Activated T-cell treated with anti-CD3 and anti-CD28 coated beads, Interleukin-2, amount 50 U/mL, for 4 hours (primary cell): Measurements from ENCODE around the gene RBM24. TPM values are rescaled to one million over a fixed set of nuclear protein-coding genes. Genes with fewer than 3 reads are reported as not detected.
"Not testable (repeated sequence)": the region's sequence is repeated elsewhere in the genome, so short reads cannot be mapped to it uniquely, and the experiment has no call there.

Experiments used
- ATAC-seq, 2 donors: fragments of 200-7000 bp; cut with Tn5 transposase; one replicate each; pipeline ENCODE4 v1.10.0; 2021
- DNase-seq: peaks from one replicate; pipeline ENCODE4 v3.0.0-alpha.2; 2020
- H3K27me3 Mint-ChIP-seq: one replicate; pipeline ENCODE4 v1.8.0; 2021; ENCODE audit warnings: low read depth, mixed read lengths
- H3K36me3 Mint-ChIP-seq: one replicate; pipeline ENCODE4 v1.8.0; 2022; ENCODE audit warnings: mixed read lengths; ENCODE audit not compliant: insufficient read depth
- H3K4me1 Mint-ChIP-seq: one replicate; pipeline ENCODE4 v1.8.0; 2021; ENCODE audit warnings: low read depth, mixed read lengths
- H3K4me3 Mint-ChIP-seq: one replicate; pipeline ENCODE4 v1.8.0; 2021; ENCODE audit warnings: mild to moderate bottlenecking, moderate library complexity, mixed read lengths
- H3K9me3 Mint-ChIP-seq: one replicate; pipeline ENCODE4 v1.8.0; 2021; ENCODE audit warnings: mixed read lengths
- total RNA-seq, 3 donors: library from RNA; stranded (reverse); gene quantifications; one replicate each; pipeline ENCODE4 v1.2.1, GENCODE V29; 2021

Gene RBM24
- total RNA-seq, 3 donors from 2014 or later = not detected

- Mint-ChIP-seq H3K4me1 (no peaks in the 10 kb centered on the region), H3K27me3 (peaks cover 16% of the 10 kb centered on the region), H3K36me3 (no peaks in the 10 kb centered on the region), H3K9me3 (no peaks in the 10 kb centered on the region), H3K4me3 (no peak overlapping the region)
- DNase-seq (no peak), ATAC-seq (no peak)
These were observed 19.5 kb downstream of the RBM24 start for GRCh38 chr6:17300637-17301036.

DNA sequence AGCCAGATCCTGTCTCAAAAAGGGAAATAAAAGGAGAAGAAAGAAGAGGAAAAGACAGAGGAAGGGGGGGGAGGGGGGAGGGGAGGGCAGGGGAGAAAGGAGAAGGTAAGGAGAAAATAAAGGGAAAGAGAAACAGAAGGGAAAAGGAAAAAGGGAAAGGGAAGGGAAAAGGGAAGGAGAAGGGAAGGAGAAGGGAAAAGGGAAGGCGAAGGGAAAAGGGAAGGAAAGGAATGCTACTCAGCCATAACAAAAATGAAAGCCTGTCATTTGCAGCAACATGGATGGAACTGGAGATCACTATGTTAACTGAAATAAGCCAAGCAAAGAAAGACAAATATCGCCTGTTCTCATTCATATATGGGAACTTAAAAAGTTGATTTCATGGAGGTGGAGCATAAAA lies 22.3 kb downstream of the RBM24 start:
- Mint-ChIP-seq H3K36me3 (no peaks in the 10 kb centered on the region), H3K4me3 (no peak overlapping the region), H3K4me1 (no peaks in the 10 kb centered on the region), H3K27me3 (peaks cover 10% of the 10 kb centered on the region), H3K9me3 (no peaks in the 10 kb centered on the region)
- ATAC-seq (no peak), DNase-seq (no peak)

DNA sequence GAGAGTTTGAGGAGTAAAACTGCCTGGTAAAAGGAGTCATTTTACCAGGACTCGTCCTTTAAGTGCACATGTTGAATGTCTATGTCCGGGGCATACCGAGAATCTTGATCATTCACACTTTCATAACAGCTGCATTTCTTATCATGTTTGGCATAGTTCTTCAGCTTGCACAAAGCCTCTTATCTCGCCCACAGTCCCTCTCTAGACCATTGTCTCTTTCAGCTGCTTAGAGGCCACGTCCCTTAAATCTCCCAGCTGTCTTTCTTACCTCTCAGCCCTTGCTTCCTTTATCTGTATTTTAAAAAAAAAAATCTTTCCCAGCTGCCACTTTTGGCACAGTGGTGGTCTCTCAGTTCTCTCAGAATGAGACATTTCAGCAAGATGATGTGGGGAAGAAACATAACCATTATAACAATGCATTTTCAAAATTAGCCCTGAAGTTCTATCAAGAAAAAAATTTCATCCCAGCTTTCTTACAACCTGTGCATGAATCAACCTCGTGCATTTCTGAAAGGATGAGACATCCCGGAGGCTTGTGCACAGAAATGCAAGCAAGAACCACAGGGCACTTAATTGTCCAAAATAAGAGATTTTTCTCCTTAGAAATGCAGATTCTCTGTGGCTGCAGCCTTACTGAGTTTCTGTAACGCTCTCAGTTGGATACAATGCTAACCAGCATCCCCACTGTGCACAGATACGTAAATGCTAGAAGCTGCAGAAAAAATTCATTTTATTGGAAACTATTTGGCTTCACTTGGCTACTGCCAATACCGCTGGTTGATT lies 24.2 kb downstream of the RBM24 start:
- Mint-ChIP-seq H3K9me3 (no peaks in the 10 kb centered on the region), H3K36me3 (no peaks in the 10 kb centered on the region), H3K4me1 (no peaks in the 10 kb centered on the region), H3K4me3 (no peak overlapping the region), H3K27me3 (peaks cover 8% of the 10 kb centered on the region)
- ATAC-seq (no peak), DNase-seq (no peak)

DNA sequence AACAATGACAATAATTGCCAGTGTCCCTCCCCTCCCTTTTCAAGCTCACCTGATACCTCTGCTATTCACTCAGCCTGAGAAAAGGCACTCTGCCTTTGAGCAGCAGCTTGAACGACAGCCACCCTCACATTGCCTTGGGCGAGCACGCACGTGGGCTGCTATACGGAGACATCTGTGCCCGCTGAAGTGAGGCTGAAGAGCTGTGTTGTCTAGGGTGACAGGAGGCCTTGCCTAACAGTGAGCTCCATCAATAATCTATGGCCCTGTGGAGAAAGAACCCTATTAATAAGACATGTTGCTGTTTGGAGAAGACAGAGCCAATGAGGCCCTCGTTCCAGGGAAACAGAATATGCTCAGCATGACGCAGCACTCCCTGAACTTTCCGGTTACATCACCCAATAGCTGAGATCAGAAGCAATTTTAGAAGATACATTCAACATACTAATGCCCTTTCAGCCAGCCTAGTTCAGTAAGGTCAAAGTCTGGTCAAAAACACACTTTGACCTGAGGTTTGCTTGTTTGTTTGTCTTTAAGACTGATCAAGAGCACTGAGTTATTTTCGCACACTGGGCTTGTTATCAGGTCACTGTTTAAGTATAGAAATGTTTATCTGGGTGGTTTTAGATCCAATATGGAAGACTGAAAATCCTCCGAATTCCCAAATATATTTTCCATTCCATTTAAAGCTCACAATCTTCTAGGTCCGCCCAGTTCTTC lies 30.6 kb downstream of the RBM24 start:
- no peak overlapping the region for H3K4me3 Mint-ChIP-seq
- peaks cover 2% of the 10 kb centered on the region for H3K27me3 Mint-ChIP-seq
- H3K4me1 Mint-ChIP-seq = no peaks in the 10 kb centered on the region
- no peaks in the 10 kb centered on the region for H3K36me3 Mint-ChIP-seq
- H3K9me3 Mint-ChIP-seq = peaks cover 5% of the 10 kb centered on the region
- DNase-seq (no peak), ATAC-seq (no peak)

DNA sequence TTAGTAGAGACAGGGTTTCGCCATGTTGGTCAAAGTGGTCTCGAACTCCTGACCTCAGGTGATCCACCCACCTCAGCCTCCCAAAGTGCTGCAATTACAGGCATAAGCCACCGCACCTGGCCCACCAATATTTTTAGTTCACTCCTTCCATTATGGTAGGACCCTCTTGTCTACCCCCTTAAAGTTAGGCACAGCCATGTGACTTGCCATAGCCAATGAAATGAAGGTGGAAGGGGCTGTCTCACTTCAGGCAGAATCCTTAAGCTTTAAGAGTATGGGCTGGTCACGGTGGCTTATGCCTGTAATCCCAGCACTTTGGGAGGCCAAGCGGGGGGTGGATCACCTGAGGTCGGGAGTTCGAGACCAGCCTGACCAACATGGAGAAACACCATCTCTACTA lies 32.1 kb downstream of the RBM24 start:
- not testable (repeated sequence) for ATAC-seq, H3K4me1 Mint-ChIP-seq, H3K9me3 Mint-ChIP-seq, DNase-seq, H3K36me3 Mint-ChIP-seq, H3K4me3 Mint-ChIP-seq, H3K27me3 Mint-ChIP-seq

GRCh38 chr6:17313971-17314370 lies 32.8 kb downstream of the RBM24 start:
- Mint-ChIP-seq H3K36me3 (no peaks in the 10 kb centered on the region), H3K4me1 (no peaks in the 10 kb centered on the region), H3K27me3 (peaks cover 2% of the 10 kb centered on the region), H3K4me3 (no peak overlapping the region), H3K9me3 (peaks cover 5% of the 10 kb centered on the region)
- DNase-seq (no peak), ATAC-seq (no peak)

GRCh38 chr6:17315262-17315661 lies 34.1 kb downstream of the RBM24 start:
- DNase-seq = no peak

GRCh38 chr6:17318435-17319165 lies 37.4 kb downstream of the RBM24 start:
- DNase-seq = no peak
- ATAC-seq = no peak
- no peaks in the 10 kb centered on the region for H3K4me1 Mint-ChIP-seq
- no peak overlapping the region for H3K4me3 Mint-ChIP-seq
- H3K9me3 Mint-ChIP-seq = peaks cover 5% of the 10 kb centered on the region
- H3K36me3 Mint-ChIP-seq = no peaks in the 10 kb centered on the region
- peaks cover 2% of the 10 kb centered on the region for H3K27me3 Mint-ChIP-seq

More at GRCh38 chr6:17315262-17315661, 34.1 kb downstream of the RBM24 start:
- Mint-ChIP-seq H3K4me1 (no peaks in the 10 kb centered on the region), H3K9me3 (peaks cover 5% of the 10 kb centered on the region), H3K36me3 (no peaks in the 10 kb centered on the region), H3K27me3 (peaks cover 2% of the 10 kb centered on the region), H3K4me3 (no peak overlapping the region)
- ATAC-seq = no peak

- not testable (repeated sequence) for H3K27me3 Mint-ChIP-seq, ATAC-seq, DNase-seq
These were observed 39.1 kb downstream of the RBM24 start for GRCh38 chr6:17320266-17320665.

DNA sequence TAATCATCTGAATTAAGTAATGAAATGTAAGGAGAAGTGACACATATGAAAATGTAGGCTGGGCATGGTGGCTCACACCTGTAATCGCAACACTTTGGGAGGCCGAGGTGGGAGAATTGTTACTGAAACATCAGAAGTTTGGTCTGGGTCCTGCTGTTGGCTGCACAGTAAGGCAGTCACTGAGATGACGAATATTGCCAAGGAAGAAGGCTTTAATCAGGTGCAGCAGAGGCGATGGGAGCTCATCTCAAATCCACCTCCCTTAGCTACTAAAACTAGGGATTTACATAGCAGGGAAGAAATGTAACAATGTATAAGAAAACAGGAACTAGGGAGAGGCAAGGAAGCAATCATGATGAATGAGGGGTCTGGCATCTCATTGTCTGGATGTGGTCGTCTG lies 50.1 kb downstream of the RBM24 start:
- Mint-ChIP-seq H3K4me1 (no peaks in the 10 kb centered on the region), H3K4me3 (no peak overlapping the region), H3K27me3 (no peaks in the 10 kb centered on the region), H3K36me3 (no peaks in the 10 kb centered on the region), H3K9me3 (no peaks in the 10 kb centered on the region)
- ATAC-seq (no peak), DNase-seq (no peak)

More at GRCh38 chr6:17320266-17320665, 39.1 kb downstream of the RBM24 start:
- H3K4me3 Mint-ChIP-seq, H3K4me1 Mint-ChIP-seq, H3K36me3 Mint-ChIP-seq, H3K9me3 Mint-ChIP-seq: not testable (repeated sequence)

- Mint-ChIP-seq H3K27me3 (no peaks in the 10 kb centered on the region), H3K4me1 (no peaks in the 10 kb centered on the region), H3K4me3 (no peak overlapping the region), H3K9me3 (no peaks in the 10 kb centered on the region), H3K36me3 (no peaks in the 10 kb centered on the region)
- ATAC-seq (no peak), DNase-seq (no peak)
These were observed 53.1 kb downstream of the RBM24 start for GRCh38 chr6:17334265-17334664.

GRCh38 chr6:17336425-17336824 lies 55.3 kb downstream of the RBM24 start:
- Mint-ChIP-seq H3K27me3 (no peaks in the 10 kb centered on the region), H3K9me3 (no peaks in the 10 kb centered on the region), H3K4me3 (no peak overlapping the region), H3K36me3 (no peaks in the 10 kb centered on the region), H3K4me1 (no peaks in the 10 kb centered on the region)
- ATAC-seq (no peak), DNase-seq (no peak)

GRCh38 chr6:17339308-17339670 lies 58.1 kb downstream of the RBM24 start:
- Mint-ChIP-seq H3K4me1 (no peaks in the 10 kb centered on the region), H3K9me3 (no peaks in the 10 kb centered on the region), H3K36me3 (no peaks in the 10 kb centered on the region), H3K4me3 (no peak overlapping the region), H3K27me3 (peaks cover 4% of the 10 kb centered on the region)
- no peak for ATAC-seq
- DNase-seq = no peak

DNA sequence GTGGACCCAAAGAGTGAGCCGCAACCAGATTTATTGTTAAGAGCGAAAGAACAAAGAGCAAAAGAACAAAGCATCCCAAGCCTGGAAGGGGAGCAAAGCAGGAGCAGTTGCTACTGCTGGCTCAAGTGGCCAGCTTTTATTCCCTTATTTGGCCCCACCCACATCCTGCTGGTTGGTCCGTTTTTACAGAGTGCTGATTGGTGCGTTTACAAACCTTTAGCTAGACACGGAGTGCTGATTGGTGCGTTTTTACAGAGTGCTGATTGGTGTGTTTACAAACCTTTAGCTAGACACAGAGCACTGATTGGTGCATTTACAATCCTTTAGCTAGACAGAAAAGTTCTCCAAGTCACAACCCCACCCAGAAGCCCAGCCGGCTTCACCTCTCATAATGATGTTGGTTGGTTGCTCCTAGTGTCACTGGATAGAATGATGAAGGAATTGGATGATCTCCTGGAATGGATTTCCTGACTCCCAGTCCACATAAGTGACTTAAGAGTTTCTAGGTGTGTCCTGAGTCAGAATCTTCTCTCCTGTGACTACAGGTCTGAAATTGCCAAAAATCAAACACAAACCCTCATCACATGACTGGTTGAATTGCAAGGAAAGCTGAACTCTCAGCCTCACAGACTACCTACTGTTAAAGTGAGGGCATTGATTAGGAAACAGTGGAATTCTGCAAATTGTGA lies 60.1 kb downstream of the RBM24 start:
- no peaks in the 10 kb centered on the region for H3K36me3 Mint-ChIP-seq
- DNase-seq (no peak), ATAC-seq (no peak)
- H3K9me3 Mint-ChIP-seq = no peaks in the 10 kb centered on the region
- no peak overlapping the region for H3K4me3 Mint-ChIP-seq
- H3K27me3 Mint-ChIP-seq = peaks cover 4% of the 10 kb centered on the region
- H3K4me1 Mint-ChIP-seq = no peaks in the 10 kb centered on the region
